Measurements from ENCODE around the gene IKZF1.

The IKZF1 gene

DNA sequence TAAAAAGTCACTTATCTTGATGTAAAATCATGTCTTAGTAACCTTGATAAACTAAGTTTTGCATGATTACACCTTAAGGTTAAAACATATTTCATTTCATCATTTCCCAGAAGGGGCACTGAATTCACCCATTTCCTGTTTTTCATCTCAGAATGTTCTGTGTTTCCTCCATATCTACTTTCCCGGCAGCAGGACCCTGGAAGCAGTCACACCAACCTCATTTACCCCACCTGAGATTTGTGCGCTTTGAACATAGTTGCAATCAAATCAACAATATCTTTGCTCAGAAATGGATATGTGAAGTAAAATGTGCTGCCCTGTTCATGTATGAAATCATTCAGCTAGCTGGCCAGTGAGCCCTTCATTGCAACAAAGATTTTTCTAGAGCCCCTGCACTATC is 46.8 kb downstream of the IKZF1 start:
- intact Hi-C loops (cut with DNase I): no loop called here

DNA sequence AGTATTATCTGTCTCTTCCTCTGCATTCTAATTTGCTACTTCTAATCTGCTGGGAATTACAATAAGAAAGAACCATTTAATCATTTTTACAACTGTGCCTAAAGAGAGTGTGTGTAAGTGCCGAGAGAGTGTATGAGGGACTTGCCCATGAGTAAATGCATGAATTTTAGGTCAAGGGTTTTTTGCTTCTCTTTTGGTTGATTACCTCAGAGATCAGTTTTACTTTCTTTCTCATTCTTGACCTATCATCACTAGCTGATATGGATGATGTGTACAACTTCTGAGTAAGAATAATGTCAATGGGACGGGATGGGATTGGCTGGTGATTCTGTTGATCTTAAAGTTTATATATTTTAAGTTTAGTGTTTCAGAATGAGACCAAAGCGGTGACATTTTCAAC is 47.8 kb downstream of the IKZF1 start:
- intact Hi-C loops (cut with DNase I): no loop called here
- DNase-seq: no peak

More for the DNA sequence above, 46.8 kb downstream of the IKZF1 start:
- DNase-seq: no peak

DNA sequence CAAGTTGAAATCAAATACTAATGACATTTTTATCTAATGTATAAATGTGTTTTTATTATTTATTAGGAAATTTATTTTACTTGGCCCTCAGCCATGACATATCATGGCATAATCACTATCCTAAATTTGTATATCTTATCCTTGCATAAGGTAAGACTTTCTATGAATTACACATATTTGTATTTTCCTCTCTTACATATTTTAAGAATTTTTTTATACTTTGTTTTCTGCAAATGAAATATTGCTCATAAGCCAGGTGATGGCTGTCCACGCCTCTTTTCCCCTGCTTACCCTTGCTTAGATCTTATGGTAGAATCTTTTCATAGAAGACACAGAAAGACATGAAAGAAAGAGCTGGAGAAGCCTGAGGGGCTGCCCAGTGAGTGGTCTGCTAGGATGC is 48.2 kb downstream of the IKZF1 start:
- DNase-seq: no peak
- intact Hi-C loops (cut with DNase I): no loop called here

DNA sequence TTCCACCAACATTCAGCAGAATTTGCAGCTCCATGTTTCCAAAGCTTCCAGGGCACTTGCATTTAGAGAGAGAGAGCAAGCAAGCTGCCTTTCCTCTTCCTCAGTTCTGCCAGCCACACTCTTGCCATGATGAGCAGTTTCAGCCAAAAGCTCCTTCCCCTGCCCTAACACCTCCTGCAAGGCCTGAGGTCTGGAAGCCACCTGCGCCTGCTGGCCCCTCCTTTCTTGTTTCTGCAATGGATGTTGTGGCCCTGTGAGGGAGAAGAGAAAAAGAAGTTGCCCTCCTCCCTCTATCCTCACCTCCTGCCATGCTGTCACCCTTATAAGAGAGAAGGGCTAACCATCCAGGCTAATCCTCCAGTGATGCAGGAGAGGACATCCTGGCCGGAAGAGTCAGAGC is 48.7 kb downstream of the IKZF1 start:
- intact Hi-C loops (cut with DNase I): no loop called here
- DNase-seq: no peak

DNA sequence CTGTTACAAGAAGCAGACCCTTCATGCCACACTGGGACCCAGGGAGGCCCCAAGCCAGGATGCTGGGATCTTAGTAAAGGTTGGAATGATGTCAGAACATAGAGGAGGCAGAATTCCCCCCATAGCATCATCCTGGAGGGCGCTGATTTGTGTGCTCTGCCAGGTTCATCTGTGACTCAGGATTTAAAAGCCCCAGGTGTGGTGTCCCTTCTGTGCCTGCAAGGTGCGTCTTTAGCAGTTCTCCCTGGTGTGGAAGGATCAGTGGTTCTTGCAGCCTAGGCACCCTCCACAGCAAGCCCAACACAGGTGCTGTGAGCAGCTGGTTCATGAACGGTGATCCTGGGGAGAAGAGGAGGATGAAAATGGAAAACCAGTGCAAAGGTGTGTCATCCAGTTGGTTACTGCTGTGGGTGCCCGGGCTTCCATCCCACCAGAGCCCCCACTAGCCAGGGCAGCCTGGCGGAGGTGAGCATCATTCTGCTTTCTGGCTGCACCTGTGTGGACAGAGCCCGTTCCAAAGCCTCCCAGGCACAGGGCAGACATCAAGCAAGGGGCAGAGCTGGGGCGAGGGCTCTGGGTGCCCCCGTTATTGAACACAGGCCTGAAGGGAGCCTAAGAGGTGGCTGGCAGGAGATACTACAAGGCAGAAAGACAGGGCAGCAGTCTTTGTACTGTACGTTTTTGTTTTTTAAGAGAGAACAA is 49.5 kb downstream of the IKZF1 start:
- intact Hi-C loops (cut with DNase I): no loop called here

DNA sequence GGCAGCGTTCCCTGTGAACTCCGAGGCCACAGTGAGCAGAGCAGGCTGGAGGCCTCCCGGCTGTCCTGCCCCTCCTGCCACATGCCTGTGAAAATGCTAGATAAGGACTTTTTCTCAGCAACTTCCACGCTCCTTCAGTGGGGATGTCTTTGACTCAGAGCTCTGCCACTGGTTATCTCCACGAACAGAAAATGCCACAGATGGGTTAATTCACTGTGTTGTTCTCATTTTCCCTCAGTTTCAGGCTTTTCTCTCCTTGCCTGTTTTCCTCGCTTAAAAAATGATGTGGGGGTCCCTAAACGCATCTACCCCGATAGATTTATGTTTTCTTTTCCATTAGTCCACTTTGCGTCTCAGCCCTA is 51.3 kb downstream of the IKZF1 start:
- intact Hi-C loops (cut with DNase I): no loop called here
- DNase-seq: no peak

More for the DNA sequence above, 49.5 kb downstream of the IKZF1 start:
- DNase-seq: no peak

DNA sequence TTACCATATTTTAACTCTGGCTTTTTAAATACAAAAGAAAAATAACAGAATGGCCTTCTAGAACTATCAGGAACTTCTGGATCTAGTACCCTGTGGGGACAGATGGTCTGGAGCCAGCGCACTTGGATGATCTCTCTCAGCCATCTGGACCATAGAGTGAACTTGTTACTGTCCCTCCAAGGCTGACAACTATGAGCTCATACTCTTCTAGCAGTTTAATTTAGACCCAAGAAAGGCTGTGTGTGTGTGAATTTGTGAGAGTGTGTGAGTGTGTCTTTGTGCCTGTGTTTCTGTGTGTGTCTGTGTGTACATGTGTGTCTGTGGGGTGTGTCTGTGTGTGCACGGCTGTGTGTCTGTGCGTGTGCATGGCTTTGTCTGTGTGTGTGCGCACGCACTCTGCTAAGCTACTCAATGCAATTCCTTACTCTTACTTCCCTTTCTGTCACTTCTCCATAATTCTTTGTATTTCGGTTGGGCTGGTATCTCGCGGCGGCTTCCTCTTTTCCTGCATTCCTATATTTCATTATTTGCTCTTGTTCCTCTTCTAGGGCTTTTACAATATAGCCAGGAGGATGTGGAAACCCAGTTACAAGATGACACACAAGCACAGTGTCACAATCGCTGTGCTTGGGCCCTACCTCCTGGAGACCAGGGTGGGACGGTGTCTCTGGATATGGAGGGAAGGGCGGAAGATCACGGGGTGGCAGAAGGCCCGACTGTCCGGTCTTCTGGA is 51.9 kb downstream of the IKZF1 start:
- intact Hi-C loops (cut with DNase I): no loop called here
- no peak for DNase-seq

DNA sequence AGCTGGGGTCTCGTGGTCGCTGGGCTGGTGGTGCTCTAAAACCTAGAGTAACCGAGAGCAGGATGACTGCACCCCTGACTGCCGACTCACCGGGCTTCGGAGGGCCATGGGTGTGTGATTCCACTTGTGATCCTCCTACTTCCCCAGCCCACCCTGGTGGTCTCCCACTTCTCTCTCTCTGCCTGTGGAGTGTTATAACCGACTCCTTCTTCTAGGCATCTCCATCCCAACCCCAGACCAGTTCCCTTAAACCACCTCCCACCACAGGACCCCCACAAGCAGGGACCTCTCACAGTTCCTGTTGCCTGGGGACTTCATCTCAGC is 52.4 kb downstream of the IKZF1 start:
- DNase-seq: no peak
- intact Hi-C loops (cut with DNase I): no loop called here

DNA sequence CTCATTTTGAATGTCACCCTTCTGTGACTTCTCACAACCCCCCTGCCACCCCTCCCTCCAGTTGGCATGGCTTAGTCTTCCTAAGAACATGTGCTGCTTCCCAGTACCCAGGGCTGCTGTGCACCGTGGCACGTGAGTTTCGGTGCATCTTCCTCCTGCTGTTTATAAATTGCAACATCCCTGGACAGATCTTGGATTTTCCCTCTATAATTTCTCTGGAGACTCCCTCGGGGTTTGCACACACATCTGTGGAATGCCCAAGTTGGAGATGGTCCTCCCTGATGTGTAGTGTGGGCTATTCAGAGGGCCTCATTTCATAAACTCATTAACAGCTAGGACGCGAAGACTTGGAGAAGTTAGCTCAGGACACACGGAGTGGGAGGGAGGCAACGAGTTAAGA is 52.9 kb downstream of the IKZF1 start:
- intact Hi-C loops (cut with DNase I): no loop called here
- DNase-seq: no peak

DNA sequence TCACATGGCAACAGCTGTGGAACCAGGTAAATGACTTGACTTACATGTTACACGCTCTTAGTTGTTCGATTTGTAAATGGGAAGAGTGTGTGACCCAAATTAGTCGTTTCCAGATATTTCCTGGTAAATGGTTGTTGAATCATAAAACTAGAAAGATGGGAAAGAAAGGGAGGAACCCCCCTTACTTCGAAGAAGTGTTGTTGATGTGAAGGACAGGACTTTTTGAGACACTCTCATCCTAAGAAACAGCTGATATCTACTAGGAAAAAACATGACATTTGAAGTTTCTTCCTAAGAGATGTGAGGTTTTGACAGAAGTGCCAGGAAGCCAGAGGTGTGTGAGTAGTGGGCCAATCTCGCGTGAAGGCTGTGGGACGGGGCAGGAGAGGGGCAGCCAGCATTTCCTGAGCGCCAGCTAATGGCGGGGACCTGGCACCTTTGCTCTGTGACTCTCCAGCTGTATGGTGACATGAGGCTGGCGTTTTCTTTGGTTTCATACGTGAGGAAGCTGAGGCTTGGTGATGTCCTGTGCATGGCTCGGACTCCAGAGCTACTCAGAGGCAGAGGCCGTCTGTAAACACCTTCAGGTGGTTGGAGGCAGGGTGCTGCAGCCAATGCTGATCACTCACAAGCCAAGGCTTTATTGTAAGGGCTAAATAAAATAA is 53.7 kb downstream of the IKZF1 start:
- DNase-seq: no peak
- intact Hi-C loops (cut with DNase I): no loop called here

DNA sequence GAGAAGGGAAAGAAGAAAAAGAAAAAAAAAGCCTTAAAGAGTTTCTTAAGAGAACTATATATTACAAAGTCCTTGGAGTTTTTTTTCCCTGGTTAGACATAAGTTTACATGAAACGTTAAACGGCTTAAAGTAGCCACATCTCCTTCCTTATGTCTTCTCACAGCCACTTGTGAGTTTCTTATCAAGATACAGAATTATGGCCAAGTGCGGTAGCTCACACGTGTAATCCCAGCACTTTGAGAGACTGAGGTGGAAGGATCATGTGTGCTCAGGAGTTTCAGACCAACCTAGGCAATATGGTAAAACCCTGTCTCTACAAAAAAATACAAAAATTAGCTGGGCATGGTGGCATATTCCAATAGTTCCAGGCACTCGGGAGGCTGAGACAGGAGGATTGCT is 54.3 kb downstream of the IKZF1 start:
- no peak for DNase-seq
- intact Hi-C loops (cut with DNase I): no loop called here

DNA sequence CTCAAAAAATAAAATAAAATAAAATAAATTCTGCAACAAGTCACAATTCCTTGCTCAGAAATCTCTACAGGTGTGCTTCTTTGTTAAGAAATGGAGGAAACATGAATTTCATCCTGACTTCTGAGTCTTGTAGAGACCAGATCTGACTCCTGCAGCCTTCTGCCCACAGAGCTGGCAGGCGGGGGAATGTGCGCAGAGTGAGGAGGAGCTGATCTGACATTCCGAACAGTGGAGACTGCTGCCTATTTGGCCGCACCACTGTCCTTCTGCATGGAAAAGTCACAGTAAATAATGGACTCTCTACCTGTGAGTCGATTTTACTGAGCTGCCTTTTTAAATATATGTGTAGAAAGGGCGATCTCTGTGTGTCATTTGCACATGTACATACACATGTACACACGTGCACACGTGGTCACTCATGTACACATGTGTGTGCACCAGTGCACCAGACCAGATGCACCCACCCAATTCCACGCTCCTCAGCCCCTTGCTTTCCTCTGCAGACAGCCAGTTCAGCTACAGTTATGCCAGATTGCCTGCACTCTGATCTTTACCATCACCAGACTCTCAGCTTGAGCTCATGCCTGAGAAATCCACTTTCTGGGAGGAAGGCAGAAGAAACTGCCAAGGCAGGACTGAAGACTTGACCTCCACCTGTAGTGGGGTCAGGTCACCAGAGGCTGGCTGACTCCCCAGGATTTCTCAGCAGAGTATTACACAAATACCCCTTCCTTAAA is 54.9 kb downstream of the IKZF1 start:
- intact Hi-C loops (cut with DNase I): no loop called here
- DNase-seq: no peak

DNA sequence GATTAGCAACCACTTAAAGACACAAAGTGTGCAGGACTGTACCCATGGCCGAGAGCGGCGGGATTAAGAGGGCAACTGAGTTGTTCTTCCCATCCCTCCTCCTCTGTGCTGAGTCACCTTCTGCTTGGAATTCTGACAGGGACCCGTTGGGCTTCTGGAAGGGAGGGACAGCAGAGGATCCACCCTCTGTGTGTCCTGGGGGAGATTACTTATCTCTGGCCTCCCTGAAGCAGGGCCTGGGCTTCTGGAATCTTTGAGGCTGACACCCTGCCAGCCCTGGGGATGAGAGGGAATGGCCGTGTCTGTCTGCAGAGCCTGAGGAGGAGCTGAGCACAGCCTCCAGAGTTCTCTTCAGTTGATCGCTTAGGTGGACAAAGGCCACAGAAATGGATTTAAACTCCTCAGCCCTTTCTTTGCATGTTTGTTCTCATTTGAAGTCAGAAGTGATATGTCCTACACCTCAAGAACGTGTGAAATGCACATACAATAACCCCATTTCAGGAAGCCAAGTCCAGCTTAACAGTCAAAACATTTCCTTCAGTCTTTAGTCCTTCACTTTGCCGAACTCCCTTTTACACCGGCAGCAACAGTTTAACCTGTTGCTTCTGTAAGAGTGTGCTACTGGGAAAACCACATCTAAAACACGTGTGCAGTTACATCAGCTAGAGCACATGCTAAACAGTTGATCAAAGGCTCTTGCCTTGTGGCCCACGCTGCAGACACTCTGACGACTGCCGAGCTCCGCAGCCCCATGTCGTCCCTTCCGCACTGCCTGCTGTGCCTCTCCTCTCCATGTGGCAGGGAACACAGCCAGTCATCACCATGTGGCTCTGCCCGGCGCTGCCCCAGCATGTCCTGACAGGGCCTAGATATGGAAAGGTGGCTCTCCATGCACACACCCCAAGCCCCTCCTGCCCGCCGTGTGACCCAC is 55.7 kb downstream of the IKZF1 start:
- intact Hi-C loops (cut with DNase I): no loop called here
- peak in 1 of 10 donors; percentile 69 for DNase-seq

DNA sequence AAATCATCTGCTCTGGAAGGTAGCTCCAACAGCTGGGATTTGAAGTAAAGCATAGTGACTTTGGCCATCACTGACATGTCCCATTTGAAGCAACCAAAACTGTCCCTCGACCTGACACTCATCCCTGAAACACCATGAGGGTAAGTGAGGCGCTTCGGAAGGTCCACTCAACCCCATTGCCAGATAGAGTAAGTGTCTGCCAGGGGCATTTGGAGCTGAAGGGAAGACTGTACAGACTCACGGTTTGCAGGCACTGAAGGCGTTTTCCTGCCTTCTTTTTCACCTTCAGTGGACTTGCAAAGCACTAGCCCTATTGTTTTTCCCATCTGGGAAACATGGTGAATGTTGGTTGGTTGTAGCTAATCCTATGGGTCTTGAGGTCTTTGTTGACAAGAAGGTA is 57.6 kb downstream of the IKZF1 start:
- intact Hi-C loops (cut with DNase I): no loop called here
- DNase-seq: no peak

DNA sequence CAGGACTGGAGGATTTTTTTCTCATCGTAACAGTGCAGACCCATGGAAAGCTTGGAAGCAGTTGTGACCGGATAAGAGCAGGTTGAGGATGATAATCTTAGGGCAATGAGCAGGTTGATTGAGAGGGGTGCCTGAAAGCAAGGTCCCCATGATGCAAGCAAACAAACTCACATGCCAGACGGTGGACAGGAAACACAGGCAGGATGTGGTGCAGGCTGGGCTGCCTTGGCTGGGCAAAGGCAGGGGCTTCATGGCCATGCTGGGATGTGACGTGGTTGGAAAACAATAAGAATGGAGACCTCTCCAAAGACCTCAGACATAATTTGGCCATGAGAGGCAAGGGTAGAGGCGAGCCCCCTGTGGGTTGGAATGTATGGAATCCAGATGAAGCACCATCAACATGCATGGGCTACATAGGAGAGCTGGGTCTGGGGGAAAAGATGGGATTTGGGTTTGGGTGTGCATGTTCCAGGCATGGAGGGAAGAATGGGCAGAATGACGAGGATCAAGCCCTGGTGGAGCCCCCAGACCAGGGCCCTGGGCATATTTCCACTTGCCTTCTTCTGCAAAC is 58.3 kb downstream of the IKZF1 start:
- intact Hi-C loops (cut with DNase I): no loop called here
- no peak for DNase-seq

DNA sequence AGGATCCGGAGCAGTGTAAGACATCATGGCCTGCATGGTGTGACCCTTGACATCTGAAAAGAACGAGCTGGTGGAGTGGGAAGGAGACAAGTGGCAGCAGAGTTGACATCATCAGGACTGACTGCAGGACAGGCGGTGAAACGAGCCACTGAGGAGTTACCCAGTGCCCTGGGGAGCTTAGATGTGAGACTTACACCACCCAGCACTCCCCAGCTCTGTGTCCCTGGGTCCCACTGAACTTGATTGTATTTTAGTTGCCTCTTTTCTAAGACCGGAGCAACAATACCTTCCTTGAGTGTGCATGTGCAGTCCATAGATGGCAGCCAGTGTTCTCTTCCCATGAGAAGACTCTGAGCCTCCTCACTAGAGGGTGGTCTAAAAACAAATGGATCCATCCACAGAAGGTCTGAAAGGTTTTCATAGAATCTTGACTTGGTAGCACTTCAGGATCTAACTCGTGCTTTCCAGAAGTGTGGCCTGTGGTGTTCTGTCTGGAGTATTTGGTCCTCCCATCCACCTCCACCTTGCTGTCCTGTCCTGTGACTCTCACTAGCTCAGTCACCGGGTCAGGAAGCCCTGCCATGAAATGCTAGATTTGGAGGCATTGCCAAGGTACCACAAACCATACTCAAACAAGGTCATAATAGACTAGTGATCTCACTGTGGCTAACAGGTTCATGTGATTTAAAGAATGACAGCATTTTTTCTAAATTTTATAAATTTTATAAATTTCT is 59.0 kb downstream of the IKZF1 start:
- no peak for DNase-seq
- intact Hi-C loops (cut with DNase I): no loop called here

DNA sequence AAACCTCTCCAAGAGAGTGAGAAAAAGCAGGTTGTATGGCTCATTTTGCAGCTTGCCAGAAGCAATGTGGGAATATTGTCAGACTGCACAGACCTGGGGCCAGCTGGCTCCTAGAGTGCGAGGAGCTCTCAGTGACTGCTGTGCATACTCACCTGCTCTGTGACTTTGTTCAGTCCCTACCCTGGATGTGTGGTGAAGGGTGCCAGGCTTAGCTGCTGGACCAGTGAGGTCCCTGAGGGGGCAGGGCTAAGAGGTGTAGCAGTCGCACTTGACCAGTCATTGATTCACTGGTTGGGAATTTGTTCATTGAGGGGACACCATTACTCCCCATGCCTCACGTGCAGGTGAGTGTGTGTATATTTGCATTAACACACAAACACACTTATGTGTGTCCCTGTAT is 60.1 kb downstream of the IKZF1 start:
- no peak for DNase-seq
- intact Hi-C loops (cut with DNase I): no loop called here

DNA sequence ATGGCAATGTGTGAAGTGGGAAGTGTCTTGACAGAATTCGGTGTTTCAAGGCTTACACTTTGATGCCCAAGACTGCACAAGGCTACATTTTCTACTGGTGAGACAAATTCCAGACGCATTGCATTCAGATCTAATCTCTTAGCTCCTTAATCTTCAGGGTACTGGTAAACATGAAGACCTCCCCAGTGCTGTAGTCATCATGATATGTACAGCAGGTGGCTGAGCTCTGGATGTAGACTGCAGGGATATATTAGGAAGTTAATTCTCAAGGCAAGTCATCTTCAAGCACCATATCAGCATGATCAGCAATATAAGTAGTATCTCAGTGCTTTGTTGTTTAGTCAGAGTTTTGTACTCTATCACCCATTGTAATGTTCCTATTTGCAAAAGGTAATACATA is 61.8 kb downstream of the IKZF1 start:
- intact Hi-C loops (cut with DNase I): no loop called here
- DNase-seq: no peak

DNA sequence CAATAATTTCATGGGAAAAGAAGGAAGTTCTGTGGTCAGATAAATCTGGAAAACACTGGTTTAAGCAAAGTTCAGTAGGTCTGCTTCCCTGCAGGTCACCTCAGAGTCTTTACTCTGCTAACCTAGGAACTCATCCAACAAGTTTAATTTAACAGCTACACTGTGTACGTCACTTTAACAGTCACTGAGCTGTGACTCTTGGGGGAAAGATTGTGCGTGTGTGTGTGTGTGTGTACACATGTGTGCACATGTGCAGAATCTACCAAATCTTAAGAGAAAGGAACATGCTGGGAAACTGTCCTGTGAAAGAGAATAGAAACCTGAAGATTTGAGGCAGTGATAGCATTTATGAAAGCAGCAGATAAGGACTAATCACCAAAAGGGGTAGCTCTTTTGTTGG is 62.6 kb downstream of the IKZF1 start:
- intact Hi-C loops (cut with DNase I): no loop called here
- no peak for DNase-seq

Data from posterior cingulate gyrus (tissue), 11 donors.